OCI-LY1 (cell line): Measurements from ENCODE around the gene TAF11L4.

ENCODE experiments used
- CTCF ChIP-seq: fragments of 200-600 bp; sonication (generic), shearing (Covaris generic); IDR thresholded peaks from 2 replicates; pipeline ENCODE4 v1.5.1; 2017; ENCODE audit warnings: mild to moderate bottlenecking, antibody characterized with exemption, low read length, moderate library complexity, mixed read lengths
- EZH2 ChIP-seq: fragments of 200-600 bp; sonication (generic), shearing (Covaris generic); IDR thresholded peaks from 2 replicates; pipeline ENCODE4 v1.8.0; 2017; ENCODE audit warnings: borderline replicate concordance, mixed run types, mild to moderate bottlenecking, antibody characterized with exemption, low read length, moderate library complexity, mixed read lengths

GRCh38 chr5:17497446-17497845 lies 24.2 kb upstream of the TAF11L4 start:
- TF ChIP-seq EZH2 (no peak), CTCF (no peak)
